GM19238 (cell line): ENCODE measurements around the gene GCC1.
"Not testable (repeated sequence)": the region's sequence is repeated elsewhere in the genome, so short reads cannot be mapped to it uniquely, and the experiment has no call there.

Experiments
- DNase-seq: peaks from one replicate; pipeline ENCODE4 v3.0.0; 2011; ENCODE audit warnings: low spot score; ENCODE audit not compliant: insufficient read length

GCC1 gene

DNA sequence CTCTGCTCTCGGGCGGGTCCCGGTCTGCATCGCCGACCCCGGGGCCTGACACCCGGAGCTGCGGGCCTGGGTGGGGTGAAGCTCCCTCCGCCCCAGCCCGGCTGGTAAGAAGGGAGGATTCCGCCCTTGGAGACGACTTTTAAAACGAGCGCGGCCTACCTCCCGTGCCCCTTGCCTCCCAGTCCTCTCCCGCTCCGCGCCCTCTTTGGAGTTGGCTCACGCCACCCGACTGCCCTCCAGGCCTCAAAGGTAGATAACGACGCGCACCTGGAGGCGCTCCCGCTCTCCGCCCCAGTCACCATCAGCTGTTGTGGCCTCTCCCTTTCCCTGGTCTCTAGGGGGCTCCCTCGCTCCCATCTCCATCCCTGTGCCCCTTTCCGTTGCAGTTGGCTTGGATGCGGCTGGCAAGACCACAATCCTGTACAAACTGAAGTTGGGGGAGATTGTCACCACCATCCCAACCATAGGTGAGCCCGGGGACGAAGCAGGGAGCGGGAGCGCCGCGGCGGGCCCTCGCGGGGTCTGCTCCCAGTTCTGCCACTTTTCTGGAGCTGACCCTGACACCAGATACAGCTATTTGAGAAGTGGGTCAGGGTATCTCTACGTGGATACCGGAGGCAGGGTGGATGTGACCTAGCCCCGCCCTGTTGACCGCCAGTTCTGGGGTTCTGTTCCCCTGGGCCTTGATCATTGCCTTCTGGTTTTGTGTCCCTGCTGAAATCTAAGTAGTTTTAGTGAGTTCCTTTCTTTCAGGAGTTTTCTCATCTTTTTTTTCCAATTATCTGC lies 3.5 kb upstream of the GCC1 start:
- no peak for DNase-seq

DNA sequence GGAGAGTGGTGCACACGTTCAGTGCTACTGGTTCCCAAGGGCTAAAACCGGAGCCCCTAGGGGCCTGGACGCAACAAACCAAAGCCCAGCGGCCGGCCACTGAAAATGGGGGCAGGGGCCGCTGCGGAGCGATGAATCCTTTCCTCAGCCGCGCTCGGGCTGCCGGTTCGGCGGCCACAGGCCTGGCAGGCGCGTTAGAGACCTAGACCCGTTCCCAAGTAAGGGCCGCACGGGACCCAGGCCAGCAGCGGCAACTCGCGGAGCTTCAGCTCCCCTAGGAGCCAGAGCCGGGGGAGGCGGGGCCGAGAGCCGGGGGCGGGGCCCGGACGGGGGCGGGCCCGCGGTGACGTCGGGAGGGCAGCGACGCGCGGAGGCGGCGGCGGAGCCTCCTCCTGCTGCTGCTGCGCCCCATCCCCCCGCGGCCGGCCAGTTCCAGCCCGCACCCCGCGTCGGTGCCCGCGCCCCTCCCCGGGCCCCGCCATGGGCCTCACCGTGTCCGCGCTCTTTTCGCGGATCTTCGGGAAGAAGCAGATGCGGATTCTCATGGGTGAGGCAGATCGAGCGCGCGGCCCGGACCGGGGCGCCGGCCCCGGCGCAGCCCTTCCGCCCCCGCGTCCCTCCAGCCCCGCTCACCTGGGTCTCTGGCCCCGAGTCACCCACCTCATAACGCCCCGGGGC lies 2.8 kb upstream of the GCC1 start, which contains the start of gene ARF5:
ARF5 (plus strand) TSS at position 393 of the 678 bp plus-strand sequence; CDS start at position 481, 88 bp downstream.
- DNase-seq = peak; percentile 94

DNA sequence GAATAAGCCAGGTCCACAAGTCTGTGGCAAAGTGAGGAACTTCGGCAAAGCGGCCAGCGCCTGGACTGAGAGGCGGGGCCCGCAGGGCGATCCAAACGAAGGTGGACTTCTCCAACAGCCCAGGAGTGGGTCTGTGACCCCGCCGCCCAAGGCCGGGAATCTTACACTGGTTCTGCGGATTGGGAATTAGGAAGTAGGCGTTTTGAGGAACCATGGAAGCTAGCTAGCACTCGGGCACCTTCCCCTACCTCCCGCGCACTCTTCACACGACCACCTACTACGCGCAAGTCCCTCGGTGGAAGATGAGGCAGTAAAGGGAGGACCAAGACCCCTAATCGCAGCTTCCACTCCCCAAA lies 2.2 kb upstream of the GCC1 start:
- DNase-seq = no peak

DNA sequence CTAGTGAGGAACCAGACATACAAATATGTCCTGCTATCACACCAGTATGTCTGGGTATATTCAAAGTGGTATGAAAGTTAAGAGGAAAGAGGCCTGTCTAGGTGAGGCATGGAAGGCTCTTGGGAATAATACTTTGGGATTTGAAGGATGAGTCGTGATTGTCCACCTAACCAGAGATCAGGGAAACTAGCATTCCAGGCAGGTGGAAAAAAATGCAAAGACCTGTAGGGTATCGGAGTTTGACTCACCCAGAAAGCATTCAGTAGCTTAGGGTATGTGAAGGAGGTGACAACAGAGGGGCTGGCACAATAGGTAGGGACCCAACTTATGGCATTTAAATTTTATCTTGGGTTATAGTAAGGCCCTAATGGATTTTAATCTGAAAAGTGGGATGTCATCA lies 950 bp upstream of the GCC1 start:
- DNase-seq = no peak

DNA sequence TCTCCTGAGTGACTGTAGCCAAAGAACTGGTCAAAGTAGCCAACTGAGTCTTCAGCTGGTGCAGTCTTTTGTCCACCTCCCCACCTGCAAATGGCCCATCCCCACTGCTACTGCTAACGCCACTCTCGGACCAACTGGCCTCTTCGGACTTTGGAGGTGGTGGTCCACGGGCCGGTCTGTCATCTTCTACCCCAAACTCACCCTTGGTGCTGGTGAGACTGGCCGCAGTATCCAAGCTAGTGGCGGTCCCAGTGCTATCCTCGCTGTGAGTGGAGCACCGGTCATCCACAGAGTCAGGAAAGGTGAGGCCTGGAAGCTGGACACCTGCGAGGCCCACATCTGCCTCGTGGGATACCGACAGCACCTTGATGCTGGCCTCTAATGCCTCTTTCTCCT lies 750 bp downstream of the GCC1 start:
- DNase-seq = no peak

DNA sequence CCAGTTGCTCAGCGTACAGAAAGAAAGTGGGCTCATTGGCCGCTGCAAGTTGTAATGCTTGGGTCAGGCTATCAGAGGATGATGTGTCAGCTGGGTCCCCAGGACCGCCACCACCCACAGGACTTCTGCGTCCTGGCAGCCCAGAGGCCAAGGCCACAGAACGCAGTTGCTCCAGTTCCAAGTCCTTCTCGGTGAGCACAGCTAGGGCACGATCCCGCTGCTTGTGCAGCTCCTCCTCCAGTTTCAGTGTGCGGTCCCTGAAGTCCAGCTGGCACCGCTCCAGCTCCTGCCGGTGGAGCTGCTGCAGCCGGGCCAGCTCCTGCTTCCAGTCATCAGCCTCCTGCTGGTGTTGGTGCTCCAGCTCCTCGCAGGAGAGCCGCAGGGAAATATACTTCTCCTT lies 3.0 kb downstream of the GCC1 start:
- no peak for DNase-seq

DNA sequence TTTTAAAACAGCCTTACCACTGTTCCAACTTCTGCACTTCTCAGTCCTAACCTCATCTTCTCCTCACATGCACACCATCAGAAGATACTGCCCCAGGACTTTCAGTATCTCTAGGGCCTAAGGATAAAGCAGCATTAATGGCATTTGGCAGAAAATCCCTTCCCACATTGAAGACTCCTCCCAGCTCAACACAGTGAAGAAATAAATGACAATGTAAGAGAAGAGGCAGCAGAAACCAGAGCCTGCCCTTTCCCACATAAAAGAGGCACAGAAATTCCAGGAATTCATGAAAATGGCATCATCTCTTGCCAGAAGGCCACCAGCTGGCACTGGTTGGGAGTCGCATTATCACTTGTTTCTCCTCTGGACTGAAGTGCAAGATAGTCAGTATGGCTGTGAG lies 3.7 kb downstream of the GCC1 start:
- DNase-seq = no peak

DNA sequence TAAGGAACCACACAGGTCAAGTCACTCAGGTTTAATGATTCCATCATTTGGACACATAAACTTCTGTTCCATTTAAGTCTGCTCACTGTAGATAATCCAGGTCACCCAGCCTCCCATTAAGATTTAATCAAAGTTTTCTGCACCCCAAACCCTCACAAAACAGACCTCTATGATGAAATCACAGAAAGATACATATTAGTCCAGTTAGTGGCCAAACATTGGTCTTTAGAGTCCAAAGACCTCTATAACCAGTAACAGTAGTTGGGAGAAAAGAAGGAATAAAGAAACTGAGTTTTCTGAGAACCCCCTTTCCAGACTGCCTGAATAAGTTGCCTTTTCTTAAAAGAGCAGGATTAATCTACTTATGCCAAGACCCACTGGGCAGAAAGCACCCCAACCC lies 4.8 kb downstream of the GCC1 start:
- no peak for DNase-seq

DNA sequence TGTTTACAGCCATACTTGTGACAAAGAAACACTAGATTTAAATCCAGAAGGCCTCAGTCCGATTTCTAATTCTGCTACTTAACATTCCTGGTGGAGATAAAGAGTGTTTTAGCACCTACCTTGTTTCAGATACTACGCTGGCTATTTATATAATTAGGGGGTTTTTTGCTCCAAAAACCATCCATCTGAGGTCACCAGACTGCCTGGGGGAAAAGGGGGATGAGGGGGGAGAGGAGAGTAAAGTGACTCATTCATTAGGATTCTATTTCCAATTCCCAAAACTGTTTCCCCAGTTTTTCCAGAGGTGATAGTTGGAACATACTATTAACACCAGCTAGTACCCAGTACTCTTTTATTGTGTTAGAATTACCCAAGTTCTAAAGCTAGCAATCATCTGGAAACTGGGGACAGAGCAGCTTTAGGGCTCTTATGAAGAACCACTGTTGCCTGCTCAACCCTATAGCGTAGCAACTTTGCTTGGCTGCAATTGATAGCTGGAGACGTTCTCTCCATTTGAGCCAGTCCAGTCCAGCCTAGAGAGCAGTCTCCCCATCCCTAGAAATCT lies 6.6 kb downstream of the GCC1 start:
- no peak for DNase-seq

DNA sequence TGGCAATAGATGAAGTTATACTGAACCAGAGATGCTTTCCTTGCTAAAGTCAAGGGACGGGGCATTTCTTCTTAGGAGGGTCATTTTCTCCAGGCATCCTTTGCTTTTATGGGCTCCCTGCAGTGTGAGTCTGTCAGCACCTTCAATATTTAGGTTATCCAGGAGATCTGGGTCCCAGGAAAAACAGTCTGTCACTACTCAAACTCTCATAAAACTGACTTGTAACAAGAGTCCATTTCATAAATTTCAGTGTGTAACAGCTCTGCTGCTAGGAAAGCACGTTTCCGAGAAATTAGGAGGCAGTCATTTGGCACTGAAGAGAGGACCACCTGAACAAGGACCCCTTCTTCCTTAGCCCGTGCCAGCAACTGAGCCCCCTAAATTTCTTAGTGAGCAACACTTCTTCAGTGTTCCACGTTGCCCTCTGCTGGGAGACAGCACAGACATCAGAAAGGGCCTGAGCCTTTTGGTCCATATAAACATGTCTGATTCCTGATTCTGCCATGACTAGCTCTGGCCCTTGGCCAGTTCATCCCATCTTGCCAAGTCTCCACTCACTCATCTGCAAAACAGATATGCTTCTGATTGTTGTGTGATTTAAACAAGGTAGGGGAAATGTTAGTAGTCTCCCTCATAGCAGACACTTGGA lies 7.2 kb downstream of the GCC1 start:
- no peak for DNase-seq

DNA sequence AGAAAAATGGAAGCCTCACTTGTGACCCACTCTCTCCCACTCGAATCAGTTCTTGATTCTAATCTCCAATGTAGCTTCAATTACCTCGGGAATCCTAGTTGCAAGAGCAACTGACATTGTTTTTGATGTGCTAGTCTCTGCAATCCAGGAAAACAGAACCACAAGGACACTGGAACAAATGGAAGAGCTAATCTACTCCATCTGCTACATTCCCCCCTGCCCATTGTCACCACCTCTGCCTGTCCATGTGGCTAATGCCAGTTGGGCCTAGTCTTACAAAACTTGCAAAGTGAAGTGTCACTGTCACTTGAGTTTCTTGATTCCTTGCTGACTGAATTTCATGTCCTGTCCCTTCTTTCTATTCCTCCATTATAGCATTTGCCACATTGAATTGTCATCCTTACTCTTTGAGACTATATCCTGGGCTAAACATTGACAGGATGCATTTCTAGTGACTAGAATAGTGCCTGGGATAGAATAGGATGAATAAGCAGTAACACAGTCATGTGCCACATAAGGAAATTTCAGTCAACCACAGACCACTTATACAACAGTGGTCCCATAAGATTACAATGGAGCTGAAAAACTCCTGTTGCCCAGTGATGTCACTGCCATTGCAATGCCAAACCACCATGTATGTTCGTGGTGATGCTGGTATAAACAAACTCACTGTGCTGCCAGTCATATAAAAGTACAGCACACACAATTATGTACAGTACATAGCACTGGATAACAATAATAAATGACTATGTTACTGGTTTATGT lies 13.5 kb downstream of the GCC1 start:
- no peak for DNase-seq

DNA sequence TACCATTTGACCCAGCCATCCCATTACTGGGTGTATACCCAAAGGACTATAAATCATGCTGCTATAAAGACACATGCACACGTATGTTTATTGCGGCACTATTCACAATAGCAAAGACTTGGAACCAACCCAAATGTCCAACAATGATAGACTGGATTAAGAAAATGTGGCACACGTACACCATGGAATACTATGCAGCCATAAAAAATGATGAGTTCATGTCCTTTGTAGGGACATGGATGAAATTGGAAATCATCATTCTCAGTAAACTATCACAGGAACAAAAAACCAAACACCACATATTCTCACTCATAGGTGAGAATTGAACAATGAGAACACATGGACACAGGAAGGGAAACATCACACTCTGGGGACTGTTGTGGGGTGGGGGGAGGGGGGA lies 17.4 kb downstream of the GCC1 start:
- DNase-seq = not testable (repeated sequence)

DNA sequence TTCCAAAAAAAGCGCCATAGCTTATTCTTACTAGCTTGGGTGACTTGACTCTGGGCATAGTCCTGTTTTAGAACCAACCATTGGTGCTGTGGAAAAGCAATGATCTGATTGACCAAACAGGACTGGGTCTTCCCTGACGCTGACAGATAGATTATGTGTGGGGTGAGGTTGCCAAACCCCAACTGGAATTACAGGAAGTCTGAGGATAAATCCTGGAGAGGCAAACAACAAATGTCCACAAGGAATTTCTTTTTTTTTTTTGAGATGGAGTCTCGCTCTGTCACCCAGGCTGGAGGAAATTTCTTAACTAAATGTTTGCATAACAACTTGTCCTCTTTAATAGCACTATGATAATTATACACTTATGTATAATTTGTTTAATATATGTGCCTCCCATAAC lies 19.2 kb downstream of the GCC1 start:
- no peak for DNase-seq

DNA sequence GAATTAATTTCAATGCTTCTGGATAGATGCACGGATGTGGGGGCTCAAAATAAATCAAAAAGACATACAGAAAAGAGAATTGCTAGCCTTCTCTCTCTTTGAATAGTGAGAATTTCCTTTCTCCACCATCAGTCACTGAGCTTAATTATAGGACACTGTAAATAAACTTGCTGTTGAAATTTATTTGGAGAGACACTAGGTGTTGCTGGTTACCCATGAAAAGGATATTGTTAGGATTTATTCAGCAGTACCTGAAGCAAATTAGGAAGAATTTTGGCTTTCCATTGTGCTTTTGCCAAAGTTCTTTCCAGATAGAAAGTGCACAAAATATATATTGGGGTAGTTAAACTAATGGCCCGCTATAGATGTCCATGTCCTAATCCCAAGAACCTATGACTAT lies 27.6 kb downstream of the GCC1 start:
- no peak for DNase-seq

DNA sequence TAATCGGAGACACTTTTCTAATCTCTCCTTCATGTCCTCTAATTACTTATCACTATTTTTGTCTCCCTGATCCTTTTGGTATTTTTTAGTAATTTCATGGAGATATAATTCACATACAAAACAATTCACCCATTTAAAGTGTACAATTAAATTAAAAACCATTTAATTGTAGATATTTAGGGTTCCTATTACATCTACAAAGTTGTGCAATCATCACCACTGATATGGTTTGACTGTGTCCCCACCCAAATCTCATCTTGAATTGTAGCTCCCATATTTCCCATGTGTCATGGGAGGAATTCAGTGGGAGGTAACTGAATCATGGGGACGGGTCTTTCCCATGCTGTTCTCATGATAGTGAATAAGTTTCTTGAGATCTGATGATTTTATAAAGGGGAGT lies 29.0 kb downstream of the GCC1 start:
- DNase-seq = no peak

DNA sequence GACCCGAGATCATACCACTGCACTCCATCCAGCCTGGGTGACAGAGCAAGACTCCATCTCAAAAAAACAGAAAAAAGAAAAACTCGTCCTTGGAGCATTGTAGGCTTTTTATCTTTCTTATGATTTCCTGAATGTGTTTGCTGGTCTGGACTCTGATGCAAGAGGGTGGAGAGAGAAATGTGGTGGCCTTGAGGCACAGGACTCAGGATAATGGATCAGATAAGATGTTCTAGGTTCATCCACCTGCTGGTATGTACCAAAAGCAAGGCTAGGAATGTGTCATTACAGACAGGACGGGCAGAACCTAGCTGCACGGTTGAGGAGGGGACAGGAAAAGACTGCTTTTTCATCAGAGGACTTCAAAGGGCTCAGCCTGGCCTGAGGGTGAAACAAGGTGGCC lies 33.5 kb downstream of the GCC1 start:
- DNase-seq = no peak

DNA sequence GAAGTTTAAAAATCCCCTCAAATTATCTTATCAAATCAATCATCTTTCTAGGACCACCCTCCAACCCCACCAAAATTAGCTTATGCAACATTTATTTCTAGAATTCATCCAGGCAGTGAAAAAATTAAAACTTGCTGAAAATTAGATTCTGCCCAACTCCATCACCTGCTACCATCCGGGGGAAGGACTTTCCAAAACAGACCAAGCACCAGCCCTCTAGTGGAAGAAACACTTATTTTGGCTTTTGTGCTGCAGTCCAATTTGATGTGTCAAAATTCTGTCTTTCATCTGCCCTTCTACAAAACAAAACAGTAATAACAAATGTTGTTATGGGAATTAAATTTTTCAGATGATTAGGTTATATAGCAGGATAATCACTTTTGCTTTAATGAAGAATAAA lies 35.1 kb downstream of the GCC1 start:
- DNase-seq = no peak

DNA sequence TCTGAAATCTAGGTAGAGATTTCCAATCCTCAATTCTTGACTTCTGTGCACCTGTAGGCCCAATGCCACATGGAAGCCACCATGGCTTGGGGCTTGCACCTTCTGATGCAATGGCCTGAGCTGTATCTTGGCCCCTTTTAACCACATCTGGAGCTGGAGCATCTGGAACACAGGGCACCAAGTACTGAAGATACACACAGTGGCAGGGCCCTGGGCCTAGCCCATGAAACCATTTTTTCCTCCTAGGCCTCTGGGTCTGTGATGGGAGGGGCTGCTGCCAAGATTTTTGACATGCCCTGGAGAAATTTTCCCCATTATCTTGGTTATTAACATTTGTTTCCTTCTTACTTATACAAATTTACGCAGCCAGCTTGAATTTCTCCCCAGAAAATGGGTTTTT lies 39.1 kb downstream of the GCC1 start:
- DNase-seq = no peak

DNA sequence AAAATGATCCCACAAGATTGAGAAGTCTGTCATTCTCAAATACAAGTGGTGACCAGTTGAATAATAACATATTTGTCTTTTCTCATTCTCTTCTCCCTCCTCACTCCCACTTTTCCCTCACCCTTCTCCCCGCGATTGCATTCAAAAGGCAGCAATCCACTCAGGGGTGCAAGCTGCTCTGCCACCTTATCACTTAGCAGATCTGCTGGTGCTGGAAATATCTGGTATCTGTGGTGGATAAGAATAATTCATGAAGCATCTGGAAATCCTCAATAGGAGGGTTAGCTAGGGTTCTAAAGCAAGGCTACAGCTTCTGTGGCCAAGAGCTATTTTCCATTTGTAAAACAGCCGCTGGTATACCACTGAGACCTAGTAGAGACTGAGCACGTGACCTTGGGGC lies 43.8 kb downstream of the GCC1 start:
- DNase-seq = no peak

DNA sequence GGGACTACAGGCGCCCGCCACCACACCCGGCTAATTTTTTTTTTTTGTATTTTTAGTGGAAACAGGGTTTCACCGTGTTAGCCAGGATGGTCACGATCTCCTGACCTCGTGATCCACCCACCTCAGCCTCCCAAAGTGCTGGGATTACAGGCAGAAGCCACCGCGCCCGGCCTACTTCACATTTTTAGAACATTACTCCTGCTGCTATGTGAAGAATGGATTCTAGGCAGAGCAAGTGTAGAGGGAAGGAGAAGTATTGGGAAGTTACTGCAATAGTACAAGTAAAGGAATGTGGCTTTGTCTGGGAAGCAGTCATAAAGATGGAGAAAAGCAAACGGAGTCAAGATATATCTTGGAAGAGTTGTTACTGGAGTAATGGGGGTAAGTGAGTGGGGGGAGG lies 44.9 kb downstream of the GCC1 start:
- not testable (repeated sequence) for DNase-seq

DNA sequence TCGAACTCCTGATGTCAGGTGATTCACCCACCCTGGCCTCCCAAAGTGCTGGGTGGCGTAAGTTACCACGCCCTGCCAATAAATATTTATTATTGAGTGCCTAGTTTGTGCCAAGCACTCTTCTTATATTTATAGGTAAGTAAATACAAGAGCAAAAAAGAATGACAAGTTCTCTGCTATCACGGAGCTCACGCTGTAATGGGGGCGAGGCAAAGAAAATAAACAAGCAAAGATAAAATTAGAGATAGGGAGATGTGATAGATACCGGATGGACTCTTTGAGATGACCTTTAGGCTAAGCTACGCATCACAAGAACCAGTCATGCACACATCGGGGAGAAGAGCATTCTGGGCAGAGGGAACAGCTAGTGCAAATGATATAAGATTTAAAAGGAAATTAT lies 46.3 kb downstream of the GCC1 start:
- DNase-seq = no peak

DNA sequence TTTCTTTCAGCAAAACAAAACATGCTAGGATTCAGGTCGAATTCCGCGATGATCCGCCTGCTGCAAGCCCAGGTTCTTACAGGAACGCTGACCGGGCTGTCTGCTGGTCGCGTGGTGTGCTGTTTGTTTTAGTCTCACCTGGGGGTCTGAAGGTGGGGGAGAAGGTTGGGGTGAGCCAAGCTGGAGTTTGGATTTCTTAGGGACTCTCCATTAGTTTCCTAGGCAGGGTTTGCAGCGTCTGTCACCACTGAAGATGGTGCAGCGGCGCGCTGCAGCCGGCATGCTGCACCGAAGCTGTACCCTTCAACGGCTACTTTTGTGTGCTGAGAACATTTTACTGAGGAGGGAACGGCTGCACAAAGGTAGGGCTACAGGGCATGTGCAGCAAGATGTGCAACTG lies 48.7 kb downstream of the GCC1 start:
- DNase-seq = no peak
